K562 (cell line): ENCODE data around the gene SLC66A2. TPM values are rescaled to one million over a fixed set of nuclear protein-coding genes. Genes with fewer than 3 reads are reported as not detected.

Experiments used
- CCNT2 ChIP-seq: IDR thresholded peaks from 2 replicates; pipeline ENCODE4 v1.6.1; 2011; ENCODE audit warnings: borderline replicate concordance, low read depth, mild to moderate bottlenecking, moderate library complexity, mixed read lengths, low read length; ENCODE audit not compliant: insufficient read length; ENCODE audit errors: extremely low read depth
- CREM ChIP-seq: IDR thresholded peaks from 2 replicates; pipeline ENCODE4 v1.6.1; 2014; ENCODE audit warnings: antibody characterized with exemption, low read depth
- DPF2 ChIP-seq: fragments of 450-650 bp; IDR thresholded peaks from 2 replicates; pipeline ENCODE4 v1.6.1; 2016
- ETV5 ChIP-seq: sonication (generic); formaldehyde crosslinking; IDR thresholded peaks from 2 replicates; pipeline ENCODE4 v1.4.0; 2020; ENCODE audit warnings: low read depth, mild to moderate bottlenecking, missing genetic modification reagents
- GABPB2 ChIP-seq: fragments of 250-450 bp; sonication (Bioruptor Pico); conservative IDR thresholded peaks from 2 replicates; pipeline ENCODE4 v1.5.1; 2021; ENCODE audit warnings: mild to moderate bottlenecking
- HEY1 ChIP-seq: fragments of 250-450 bp; sonication (Bioruptor Pico); IDR thresholded peaks from 2 replicates; pipeline ENCODE4 v1.5.0; 2020; ENCODE audit warnings: mild to moderate bottlenecking, moderate library complexity, borderline replicate concordance
- HLTF ChIP-seq: fragments of 450-650 bp; IDR thresholded peaks from 2 replicates; pipeline ENCODE4 v1.6.1; 2016
- HMG20B ChIP-seq: fragments of 250-450 bp; sonication (Bioruptor Pico); IDR thresholded peaks from 2 replicates; pipeline ENCODE4 v1.5.0; 2021; ENCODE audit warnings: mild to moderate bottlenecking
- KDM2B ChIP-seq: fragments of 250-450 bp; sonication (Bioruptor Pico); IDR thresholded peaks from 2 replicates; pipeline ENCODE4 v1.8.0; 2021; ENCODE audit warnings: mild to moderate bottlenecking, moderate library complexity
- MBD1 ChIP-seq: fragments of 250-450 bp; sonication (Bioruptor Pico); IDR thresholded peaks from 2 replicates; pipeline ENCODE4 v1.8.0; 2022; ENCODE audit warnings: inconsistent platforms
- MBD2 ChIP-seq: sonication (generic); IDR thresholded peaks from 2 replicates; pipeline ENCODE4 v1.6.1; 2016; ENCODE audit warnings: low read depth, borderline replicate concordance
- MLLT1 ChIP-seq, 2 experiments: fragments of 450-650 bp; IDR thresholded peaks; 2 replicates each; pipeline ENCODE4 v1.6.1; 2016
- NR1H2 ChIP-seq: sonication (generic); formaldehyde crosslinking; IDR thresholded peaks from 2 replicates; pipeline ENCODE4 v1.4.0; 2020; ENCODE audit warnings: mild to moderate bottlenecking, missing genetic modification reagents
- RCOR1 ChIP-seq, 2 experiments: IDR thresholded peaks; 2 replicates each; pipeline ENCODE4 v1.6.1; 2012; ENCODE audit warnings: low read depth in 2 of 2, low read length in 2 of 2, borderline replicate concordance in 1 of 2, improper control_type of control experiment in 1 of 2
- SIN3A ChIP-seq, 2 experiments: fragments of 150-350 bp in 1 of 2; IDR thresholded peaks; 2 replicates each; pipeline ENCODE4 v1.6.1; 2011 to 2016; ENCODE audit warnings: borderline replicate concordance in 2 of 2, low read depth in 2 of 2, low read length in 2 of 2, mild to moderate bottlenecking in 2 of 2, moderate library complexity in 2 of 2; ENCODE audit not compliant: control insufficient read depth in 1 of 2
- SMAD2 ChIP-seq: fragments of 150-350 bp; IDR thresholded peaks from 2 replicates; pipeline ENCODE4 v1.6.1; 2014; ENCODE audit warnings: low read depth, mild to moderate bottlenecking, low read length
- STAT5B ChIP-seq: fragments of 250-450 bp; sonication (Bioruptor Pico); IDR thresholded peaks from 2 replicates; pipeline ENCODE4 v1.8.0; 2021; ENCODE audit warnings: mild to moderate bottlenecking, inconsistent platforms
- TCF3 ChIP-seq: sonication (generic); formaldehyde crosslinking; IDR thresholded peaks from 2 replicates; pipeline ENCODE4 v1.4.0; 2020; ENCODE audit warnings: mild to moderate bottlenecking, missing genetic modification reagents
- TEAD1 ChIP-seq, 2 experiments: fragments of 450-650 bp in 1 of 2; sonication (generic) in 1 of 2; formaldehyde crosslinking; IDR thresholded peaks; 2 replicates each; pipeline versions ENCODE4 v1.4.0 to v1.8.0; 2020 to 2022; ENCODE audit warnings: mild to moderate bottlenecking in 2 of 2, missing genetic modification reagents in 1 of 2
- TOE1 ChIP-seq, 2 experiments: fragments of 450-650 bp in 1 of 2; sonication (generic) in 1 of 2; formaldehyde crosslinking in 1 of 2; IDR thresholded peaks; 2 replicates each; pipeline versions ENCODE4 v1.7.1 to v1.8.0; 2016 to 2022; ENCODE audit warnings: borderline replicate concordance in 2 of 2, mild to moderate bottlenecking in 2 of 2, antibody characterized with exemption in 1 of 2, inconsistent platforms in 1 of 2, low read depth in 1 of 2, missing genetic modification reagents in 1 of 2, moderate library complexity in 1 of 2
- ZNF133 ChIP-seq: fragments of 250-450 bp; sonication (Bioruptor Pico); IDR thresholded peaks from 2 replicates; pipeline ENCODE4 v1.4.0; 2020; ENCODE audit warnings: mild to moderate bottlenecking
- ZNF354B ChIP-seq: fragments of 250-450 bp; sonication (Bioruptor Pico); IDR thresholded peaks from 2 replicates; pipeline ENCODE4 v1.4.0; 2020
- ZNF408 ChIP-seq: fragments of 250-450 bp; sonication (Bioruptor Pico); IDR thresholded peaks from 2 replicates; pipeline ENCODE4 v1.4.0; 2020; ENCODE audit warnings: low read depth, mild to moderate bottlenecking, moderate library complexity
- polyA plus RNA-seq, 8 experiments: library from polyadenylated mRNA; depleted of rRNA in 4 of 8; stranded (reverse) in 5 of 8; unstranded in 3 of 8; fragments of >200 nt; fragmentation: Nextera tagmentation in 2 of 8; fragmentation: Illumina TruSeq in 1 of 8; extraction: Ambion mirVana in 2 of 8; extraction: Trizol in 1 of 8; gene quantifications; 2 replicates each; pipeline versions ENCODE4 v1.2.1 to v1.2.3, GENCODE V29; 2011 to 2014; ENCODE audit warnings: inconsistent platforms in 1 of 8, missing spikeins in 1 of 8
- total RNA-seq, 7 experiments: library from RNA; depleted of rRNA in 6 of 7; stranded (reverse); fragments of >200 nt in 6 of 7; fragmentation: Illumina TruSeq in 2 of 7; extraction: Trizol in 2 of 7; gene quantifications; 2 replicates each; pipeline versions ENCODE4 v1.2.1 to v1.2.3, GENCODE V29; 2011 to 2021; ENCODE audit warnings: low replicate concordance in 1 of 7
- TF ChIP-seq, protein P1 (sequence below): IDR thresholded peaks from 2 replicates; pipeline ENCODE4 v1.6.1; 2011; ENCODE audit not compliant: insufficient read length; ENCODE audit errors: extremely low read depth
- TF ChIP-seq, protein P2 (sequence below): fragments of 200-800 bp; sonication (Bioruptor generic); IDR thresholded peaks from 2 replicates; pipeline ENCODE4 v1.6.1; 2017; ENCODE audit warnings: missing genetic modification characterization, missing compliant biosample characterization

Gene SLC66A2
- total and polyA plus RNA-seq, 9 of the 15 experiments (the other 6 are each of a cell fraction or from before 2014, with no cell fraction given) = 0.25 to 17.5 (median 5.6) TPM

GRCh38 chr18:79975043-79975442, 23.6 kb upstream of the SLC66A2 start (continued):
- TF ChIP-seq, protein P1, sequence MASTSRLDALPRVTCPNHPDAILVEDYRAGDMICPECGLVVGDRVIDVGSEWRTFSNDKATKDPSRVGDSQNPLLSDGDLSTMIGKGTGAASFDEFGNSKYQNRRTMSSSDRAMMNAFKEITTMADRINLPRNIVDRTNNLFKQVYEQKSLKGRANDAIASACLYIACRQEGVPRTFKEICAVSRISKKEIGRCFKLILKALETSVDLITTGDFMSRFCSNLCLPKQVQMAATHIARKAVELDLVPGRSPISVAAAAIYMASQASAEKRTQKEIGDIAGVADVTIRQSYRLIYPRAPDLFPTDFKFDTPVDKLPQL = no peak
- TF ChIP-seq SMAD2 (no peak), MBD1 (CRISPR knock-in tag) (no peak), CCNT2 (no peak), ZNF408 (no peak), MLLT1 (IDR thresholded peaks at IDR 0.05) (0 out of 4 replicates have a peak, but pooled peaks of 1 of the 2 experiments have one; percentile 53), RCOR1 (IDR thresholded peaks at IDR 0.05; ENCODE audit: borderline replicate concordance in 1 of 2, low read depth in 2 of 2, low read length in 2 of 2) (peak in 1 of 2 experiments; percentile 65; a peak in 1 of 4 replicates), HLTF (no peak), TCF3 (CRISPR knock-in tag) (peak; percentile 83), TEAD1 (CRISPR knock-in tag; IDR thresholded peaks at IDR 0.05) (no peak), HMG20B (CRISPR knock-in tag) (no peak), KDM2B (CRISPR knock-in tag) (no peak), GABPB2 (CRISPR knock-in tag) (no peak), NR1H2 (CRISPR knock-in tag) (no peak), ETV5 (CRISPR knock-in tag) (no peak), MBD2 (no peak), DPF2 (0 out of 2 replicates have a peak, but pooled peaks have one; percentile 28), CREM (no peak; the same call in 1 of the 2 replicates), ZNF354B (CRISPR knock-in tag) (no peak), SIN3A (IDR thresholded peaks at IDR 0.05; ENCODE audit: borderline replicate concordance in 2 of 2, control insufficient read depth in 1 of 2, low read depth in 2 of 2, low read length in 2 of 2) (no peak), STAT5B (no peak), ZNF133 (CRISPR knock-in tag) (no peak), HEY1 (CRISPR knock-in tag) (no peak), TOE1 (IDR thresholded peaks at IDR 0.05; ENCODE audit: borderline replicate concordance) (no peak), TOE1 (CRISPR knock-in tag; IDR thresholded peaks at IDR 0.05; ENCODE audit: borderline replicate concordance, low read depth) (no peak)
- TF ChIP-seq, protein P2, sequence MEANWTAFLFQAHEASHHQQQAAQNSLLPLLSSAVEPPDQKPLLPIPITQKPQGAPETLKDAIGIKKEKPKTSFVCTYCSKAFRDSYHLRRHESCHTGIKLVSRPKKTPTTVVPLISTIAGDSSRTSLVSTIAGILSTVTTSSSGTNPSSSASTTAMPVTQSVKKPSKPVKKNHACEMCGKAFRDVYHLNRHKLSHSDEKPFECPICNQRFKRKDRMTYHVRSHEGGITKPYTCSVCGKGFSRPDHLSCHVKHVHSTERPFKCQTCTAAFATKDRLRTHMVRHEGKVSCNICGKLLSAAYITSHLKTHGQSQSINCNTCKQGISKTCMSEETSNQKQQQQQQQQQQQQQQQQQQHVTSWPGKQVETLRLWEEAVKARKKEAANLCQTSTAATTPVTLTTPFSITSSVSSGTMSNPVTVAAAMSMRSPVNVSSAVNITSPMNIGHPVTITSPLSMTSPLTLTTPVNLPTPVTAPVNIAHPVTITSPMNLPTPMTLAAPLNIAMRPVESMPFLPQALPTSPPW (CRISPR knock-in tag) = no peak
